Fibroblast of skin of left biceps (primary cell): ENCODE data around the gene MEOX1.

Source experiments
- DNase-seq, 2 experiments: peaks; one replicate each; pipeline ENCODE4 v3.0.0-alpha.2; 2013; ENCODE audit warnings: low read depth in 2 of 2

The MEOX1 gene

GRCh38 chr17:43591779-43592562, 69.8 kb downstream of the MEOX1 start:
- DNase-seq = peak; percentile 89

GRCh38 chr17:43591001-43591400, 70.7 kb downstream of the MEOX1 start:
- no peak for DNase-seq
